ENCODE measurements around the gene SLC48A1. TPM values are rescaled to one million over a fixed set of nuclear protein-coding genes. Genes with fewer than 3 reads are reported as not detected.

Gene SLC48A1
- polyA plus RNA-seq, 3 donors = 9.4 to 19.6 (median 15.8) TPM

DNA sequence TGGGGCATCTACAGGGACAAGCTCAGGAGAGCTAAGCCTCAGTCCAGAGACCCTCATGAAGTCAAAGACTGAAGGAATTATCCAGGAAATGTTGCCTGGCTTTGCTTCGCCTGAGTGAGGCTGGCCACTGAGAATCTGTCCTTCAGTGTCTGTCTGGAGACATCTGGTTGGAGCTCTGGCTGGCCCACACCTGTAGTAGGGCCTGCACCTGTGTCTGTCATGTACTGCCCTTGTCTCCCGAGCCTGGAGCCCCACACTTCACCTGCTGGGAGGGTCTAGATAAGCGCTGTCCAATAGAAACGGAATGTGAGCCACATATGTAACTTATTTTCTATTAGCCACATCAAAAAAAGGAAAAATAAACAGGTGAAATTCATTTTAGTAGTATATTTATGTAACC lies 56.5 kb downstream of the SLC48A1 start:
- intact Hi-C loops (cut with micrococcal nuclease) = no loop called here
- no peaks in the 10 kb centered on the region for H3K36me3 Mint-ChIP-seq
- no peak overlapping the region for H3K4me3 Mint-ChIP-seq
- H3K4me1 Mint-ChIP-seq = peaks cover 74% of the 10 kb centered on the region
- H3K9me3 Mint-ChIP-seq = no peaks in the 10 kb centered on the region
- peaks cover 0 to 3% (median 2%) of the 10 kb centered on the region in 3 donors for H3K27me3 Mint-ChIP-seq (ENCODE audit: low read depth in 3 of 3)
- peak overlapping the region in 1 of 2 donors; percentile 71 for H3K27ac ChIP-seq (ENCODE audit: low read depth in 1 of 2, low read length in 2 of 2)
- DNase-seq = no peak
- peak overlapping the region in 1 of 3 experiments; percentile 56 for H3K4me3 ChIP-seq (replicated peaks in 1 of 3; ENCODE audit: low read depth in 2 of 3, low read length in 3 of 3)
- H3K27me3 ChIP-seq (ENCODE audit: control insufficient read depth in 2 of 2, insufficient read depth in 2 of 2, low read length in 2 of 2) = no peaks in the 10 kb centered on the region
- peak overlapping the region in 4 of 7 donors; percentile 4 to 83 (median 52) for H3K27ac Mint-ChIP-seq
- no peaks in the 10 kb centered on the region for H3K9me3 ChIP-seq (replicated peaks in 1 of 2; ENCODE audit: control insufficient read depth in 1 of 2, insufficient read depth in 1 of 2, low read length in 2 of 2)
- no peaks in the 10 kb centered on the region for H3K36me3 ChIP-seq (replicated peaks in 1 of 2; ENCODE audit: control insufficient read depth in 1 of 2, insufficient read depth in 2 of 2, low read length in 2 of 2)
- H4K20me1 ChIP-seq (ENCODE audit: insufficient read depth, low read length) = no peaks in the 10 kb centered on the region
- H3K79me2 ChIP-seq (ENCODE audit: insufficient read depth, low read length) = no peaks in the 10 kb centered on the region
- peak overlapping the region; percentile 63 for H3K4me2 ChIP-seq (replicated peaks; ENCODE audit: extremely low read depth, low read length, poor library complexity, severe bottlenecking)
- H3K4me1 ChIP-seq (ENCODE audit: control insufficient read depth in 1 of 2, insufficient read depth in 2 of 2, low read length in 2 of 2) = peaks cover 58 to 84% of the 10 kb centered on the region in 2 donors
- no peak overlapping the region for H2AFZ ChIP-seq (ENCODE audit: insufficient read depth, low read depth, low read length, poor library complexity, severe bottlenecking)
- no peak overlapping the region for H3K9ac ChIP-seq (ENCODE audit: insufficient read depth, low read length, poor library complexity, severe bottlenecking)
- WGBS (ENCODE audit: insufficient coverage) = 27% methylated on average over 1 of the region's 4 CpGs
- TF ChIP-seq, protein P1, sequence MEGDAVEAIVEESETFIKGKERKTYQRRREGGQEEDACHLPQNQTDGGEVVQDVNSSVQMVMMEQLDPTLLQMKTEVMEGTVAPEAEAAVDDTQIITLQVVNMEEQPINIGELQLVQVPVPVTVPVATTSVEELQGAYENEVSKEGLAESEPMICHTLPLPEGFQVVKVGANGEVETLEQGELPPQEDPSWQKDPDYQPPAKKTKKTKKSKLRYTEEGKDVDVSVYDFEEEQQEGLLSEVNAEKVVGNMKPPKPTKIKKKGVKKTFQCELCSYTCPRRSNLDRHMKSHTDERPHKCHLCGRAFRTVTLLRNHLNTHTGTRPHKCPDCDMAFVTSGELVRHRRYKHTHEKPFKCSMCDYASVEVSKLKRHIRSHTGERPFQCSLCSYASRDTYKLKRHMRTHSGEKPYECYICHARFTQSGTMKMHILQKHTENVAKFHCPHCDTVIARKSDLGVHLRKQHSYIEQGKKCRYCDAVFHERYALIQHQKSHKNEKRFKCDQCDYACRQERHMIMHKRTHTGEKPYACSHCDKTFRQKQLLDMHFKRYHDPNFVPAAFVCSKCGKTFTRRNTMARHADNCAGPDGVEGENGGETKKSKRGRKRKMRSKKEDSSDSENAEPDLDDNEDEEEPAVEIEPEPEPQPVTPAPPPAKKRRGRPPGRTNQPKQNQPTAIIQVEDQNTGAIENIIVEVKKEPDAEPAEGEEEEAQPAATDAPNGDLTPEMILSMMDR (IDR thresholded peaks at IDR 0.05) = no peak

Other genes with a start within 250 kb of the SLC48A1 start
- 10 to 100 TPM in 2 of 3 donors, 1 to 10 TPM in 1; 9.6 to 20.6 (median 19.0) TPM for gene RPAP3, start 67.2 kb upstream of the SLC48A1 start, polyA plus RNA-seq
- gene ENDOU, start 47.7 kb upstream of the SLC48A1 start, polyA plus RNA-seq = under 1 TPM in 2 of 3 donors, not detected in 1; 0.17 to 0.40 TPM
- gene RAPGEF3, start 14.4 kb upstream of the SLC48A1 start, polyA plus RNA-seq = 1 to 10 TPM in 1 of 3 donors, under 1 TPM in 2; 0.08 to 2.5 (median 0.60) TPM
- 10 to 100 TPM in 1 of 3 donors, 1 to 10 TPM in 2; 5.9 to 79.2 (median 8.4) TPM for gene HDAC7, start 46.7 kb downstream of the SLC48A1 start, polyA plus RNA-seq
- 10 to 100 TPM in 2 of 3 donors, 1 to 10 TPM in 1; 6.0 to 14.8 (median 12.8) TPM for gene VDR, start 131.8 kb downstream of the SLC48A1 start, polyA plus RNA-seq
- 1 to 10 TPM; 8.7 to 9.7 (median 9.0) TPM for gene TMEM106C, start 190.4 kb downstream of the SLC48A1 start, polyA plus RNA-seq
- not detected for gene COL2A1, start 231.2 kb downstream of the SLC48A1 start, polyA plus RNA-seq

All from CD14-positive monocyte (primary cell).